IMR-90 (cell line): ENCODE data around the gene ERCC8.

Experiments used
- CEBPB ChIP-seq: IDR thresholded peaks from 2 replicates; pipeline ENCODE4 v1.6.1; 2012; ENCODE audit warnings: low read depth, low read length, improper control_type of control experiment
- RAD21 ChIP-seq: IDR thresholded peaks from 2 replicates; pipeline ENCODE4 v1.6.1; 2012; ENCODE audit warnings: low read length, improper control_type of control experiment
- RFX5 ChIP-seq: IDR thresholded peaks from 2 replicates; pipeline ENCODE4 v1.8.0; 2012; ENCODE audit warnings: low read depth, mild to moderate bottlenecking, low read length, moderate library complexity
- SMC3 ChIP-seq: fragments of 150-350 bp; IDR thresholded peaks from 2 replicates; pipeline ENCODE4 v1.6.1; 2016; ENCODE audit warnings: low read depth, mild to moderate bottlenecking, antibody characterized with exemption, low read length, moderate library complexity
- TF ChIP-seq, protein P1 (sequence below): conservative IDR thresholded peaks from 2 replicates; pipeline ENCODE4 v1.5.1; 2012; ENCODE audit warnings: mild to moderate bottlenecking, low read depth, low read length, improper control_type of control experiment
- TF ChIP-seq, protein P2 (sequence below): fragments of 150-350 bp; IDR thresholded peaks from 2 replicates; pipeline ENCODE4 v1.6.1; 2017; ENCODE audit warnings: mild to moderate bottlenecking, antibody characterized with exemption, low read length, low read depth
- TF ChIP-seq, protein P3 (sequence below): fragments of 150-350 bp; IDR thresholded peaks from 2 replicates; pipeline ENCODE4 v1.6.1; 2016; ENCODE audit warnings: low read depth, mild to moderate bottlenecking, low read length, moderate library complexity, borderline replicate concordance

DNA sequence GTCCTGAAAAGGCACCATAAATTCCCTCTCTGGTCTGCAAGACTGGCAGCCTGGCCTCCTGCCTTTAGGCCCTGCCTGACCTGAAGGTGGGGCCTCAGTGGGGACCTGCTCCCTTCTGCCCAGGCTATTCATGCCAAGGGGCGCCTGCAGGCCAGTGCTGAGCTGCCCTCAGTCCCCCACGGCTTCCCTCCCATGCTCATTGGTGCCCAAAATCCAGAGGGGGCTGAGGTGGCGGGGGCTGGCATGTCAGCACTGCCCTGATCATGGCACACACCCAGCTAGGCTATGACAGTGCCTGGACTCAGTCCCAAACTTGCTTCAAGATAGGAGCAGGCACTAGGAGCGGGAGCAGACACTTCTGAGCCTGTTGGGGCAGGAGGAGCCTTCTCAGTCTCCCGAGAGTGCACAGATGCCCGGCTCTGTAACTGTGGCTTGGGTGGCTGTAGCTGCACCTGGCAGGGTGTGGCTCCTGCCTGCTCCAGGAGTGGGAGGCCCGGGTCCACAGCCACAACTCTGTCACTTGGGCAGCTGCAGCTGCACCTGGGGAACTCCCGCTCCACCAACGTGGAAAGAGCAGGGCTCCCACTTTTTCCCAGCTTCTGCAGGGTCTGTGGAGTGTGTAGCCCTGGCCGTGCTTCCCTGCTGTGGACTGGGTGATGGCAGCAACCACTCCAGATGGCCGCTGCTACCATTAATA, 49.2 kb upstream of the ERCC8 start:
- TF ChIP-seq RAD21 = no peak
- TF ChIP-seq, protein P1, sequence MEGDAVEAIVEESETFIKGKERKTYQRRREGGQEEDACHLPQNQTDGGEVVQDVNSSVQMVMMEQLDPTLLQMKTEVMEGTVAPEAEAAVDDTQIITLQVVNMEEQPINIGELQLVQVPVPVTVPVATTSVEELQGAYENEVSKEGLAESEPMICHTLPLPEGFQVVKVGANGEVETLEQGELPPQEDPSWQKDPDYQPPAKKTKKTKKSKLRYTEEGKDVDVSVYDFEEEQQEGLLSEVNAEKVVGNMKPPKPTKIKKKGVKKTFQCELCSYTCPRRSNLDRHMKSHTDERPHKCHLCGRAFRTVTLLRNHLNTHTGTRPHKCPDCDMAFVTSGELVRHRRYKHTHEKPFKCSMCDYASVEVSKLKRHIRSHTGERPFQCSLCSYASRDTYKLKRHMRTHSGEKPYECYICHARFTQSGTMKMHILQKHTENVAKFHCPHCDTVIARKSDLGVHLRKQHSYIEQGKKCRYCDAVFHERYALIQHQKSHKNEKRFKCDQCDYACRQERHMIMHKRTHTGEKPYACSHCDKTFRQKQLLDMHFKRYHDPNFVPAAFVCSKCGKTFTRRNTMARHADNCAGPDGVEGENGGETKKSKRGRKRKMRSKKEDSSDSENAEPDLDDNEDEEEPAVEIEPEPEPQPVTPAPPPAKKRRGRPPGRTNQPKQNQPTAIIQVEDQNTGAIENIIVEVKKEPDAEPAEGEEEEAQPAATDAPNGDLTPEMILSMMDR = no peak
- no peak for TF ChIP-seq RFX5
- no peak for TF ChIP-seq SMC3
- TF ChIP-seq, protein P2, sequence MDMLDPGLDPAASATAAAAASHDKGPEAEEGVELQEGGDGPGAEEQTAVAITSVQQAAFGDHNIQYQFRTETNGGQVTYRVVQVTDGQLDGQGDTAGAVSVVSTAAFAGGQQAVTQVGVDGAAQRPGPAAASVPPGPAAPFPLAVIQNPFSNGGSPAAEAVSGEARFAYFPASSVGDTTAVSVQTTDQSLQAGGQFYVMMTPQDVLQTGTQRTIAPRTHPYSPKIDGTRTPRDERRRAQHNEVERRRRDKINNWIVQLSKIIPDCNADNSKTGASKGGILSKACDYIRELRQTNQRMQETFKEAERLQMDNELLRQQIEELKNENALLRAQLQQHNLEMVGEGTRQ = no peak
- TF ChIP-seq, protein P3, sequence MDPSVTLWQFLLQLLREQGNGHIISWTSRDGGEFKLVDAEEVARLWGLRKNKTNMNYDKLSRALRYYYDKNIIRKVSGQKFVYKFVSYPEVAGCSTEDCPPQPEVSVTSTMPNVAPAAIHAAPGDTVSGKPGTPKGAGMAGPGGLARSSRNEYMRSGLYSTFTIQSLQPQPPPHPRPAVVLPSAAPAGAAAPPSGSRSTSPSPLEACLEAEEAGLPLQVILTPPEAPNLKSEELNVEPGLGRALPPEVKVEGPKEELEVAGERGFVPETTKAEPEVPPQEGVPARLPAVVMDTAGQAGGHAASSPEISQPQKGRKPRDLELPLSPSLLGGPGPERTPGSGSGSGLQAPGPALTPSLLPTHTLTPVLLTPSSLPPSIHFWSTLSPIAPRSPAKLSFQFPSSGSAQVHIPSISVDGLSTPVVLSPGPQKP = no peak
- no peak for TF ChIP-seq CEBPB
